Measurements from ENCODE around the gene HES7.

The HES7 gene

DNA sequence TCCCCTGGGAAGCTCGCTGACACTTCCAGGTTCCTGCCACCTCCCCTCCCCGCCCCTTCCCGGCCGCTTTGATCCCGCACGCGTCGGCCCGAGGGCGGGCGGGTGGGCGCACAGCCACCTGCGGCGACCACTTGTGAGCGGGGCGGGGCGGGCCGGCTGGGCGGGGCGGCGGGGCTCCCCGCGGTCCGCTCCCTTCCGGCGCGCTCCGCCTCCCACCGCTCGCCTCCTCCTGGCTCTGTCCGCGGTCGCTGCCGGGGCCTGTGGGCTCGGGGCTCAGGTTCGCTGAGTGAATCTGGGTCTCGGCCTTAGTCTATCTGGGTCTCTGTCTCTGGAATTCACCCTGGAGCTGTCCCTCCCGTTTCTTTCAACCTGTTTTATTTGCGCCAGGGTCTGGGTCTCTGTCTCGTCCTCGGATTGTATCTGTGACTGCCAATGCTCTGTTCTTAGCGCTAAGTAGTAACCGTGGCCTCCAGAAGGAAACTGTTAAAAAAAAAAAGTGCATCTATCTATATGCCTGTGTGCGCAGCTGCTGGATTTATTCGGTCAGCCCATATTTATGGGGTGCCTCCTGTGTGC lies 2.7 kb upstream of the HES7 start:
- TF ChIP-seq, protein P1, sequence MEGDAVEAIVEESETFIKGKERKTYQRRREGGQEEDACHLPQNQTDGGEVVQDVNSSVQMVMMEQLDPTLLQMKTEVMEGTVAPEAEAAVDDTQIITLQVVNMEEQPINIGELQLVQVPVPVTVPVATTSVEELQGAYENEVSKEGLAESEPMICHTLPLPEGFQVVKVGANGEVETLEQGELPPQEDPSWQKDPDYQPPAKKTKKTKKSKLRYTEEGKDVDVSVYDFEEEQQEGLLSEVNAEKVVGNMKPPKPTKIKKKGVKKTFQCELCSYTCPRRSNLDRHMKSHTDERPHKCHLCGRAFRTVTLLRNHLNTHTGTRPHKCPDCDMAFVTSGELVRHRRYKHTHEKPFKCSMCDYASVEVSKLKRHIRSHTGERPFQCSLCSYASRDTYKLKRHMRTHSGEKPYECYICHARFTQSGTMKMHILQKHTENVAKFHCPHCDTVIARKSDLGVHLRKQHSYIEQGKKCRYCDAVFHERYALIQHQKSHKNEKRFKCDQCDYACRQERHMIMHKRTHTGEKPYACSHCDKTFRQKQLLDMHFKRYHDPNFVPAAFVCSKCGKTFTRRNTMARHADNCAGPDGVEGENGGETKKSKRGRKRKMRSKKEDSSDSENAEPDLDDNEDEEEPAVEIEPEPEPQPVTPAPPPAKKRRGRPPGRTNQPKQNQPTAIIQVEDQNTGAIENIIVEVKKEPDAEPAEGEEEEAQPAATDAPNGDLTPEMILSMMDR (IDR thresholded peaks at IDR 0.05; ENCODE audit: low read depth, low read length), result no peak
- peak; percentile 37 to 42 for DNase-seq (ENCODE audit: low read depth in 2 of 2)

DNA sequence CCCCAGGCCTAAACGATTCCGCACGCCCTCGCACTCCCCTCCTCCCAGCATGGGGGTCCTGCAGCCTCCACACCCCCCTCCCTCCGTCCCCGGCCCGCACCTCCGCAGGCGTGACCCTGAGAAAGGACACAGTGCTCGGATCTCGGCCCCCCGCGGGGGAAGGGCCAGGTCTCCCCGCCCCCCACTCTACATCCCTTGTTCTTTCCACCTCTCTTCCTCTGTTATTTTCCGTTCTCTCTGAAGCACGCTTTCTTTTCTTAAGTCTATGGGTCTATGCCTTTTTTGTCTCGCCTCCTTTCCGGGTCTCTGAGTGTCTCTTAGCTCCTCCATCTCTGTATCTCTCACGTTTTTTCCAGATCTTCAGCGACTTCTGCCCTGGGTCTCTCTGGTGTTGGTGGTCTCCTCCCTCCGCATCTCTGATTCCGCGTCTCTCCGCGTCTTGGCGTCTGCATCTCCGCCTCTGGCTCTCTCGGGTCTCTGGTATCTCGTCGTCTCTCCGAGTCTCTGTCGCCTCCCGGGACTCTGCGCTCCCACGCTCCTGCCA lies 2.1 kb upstream of the HES7 start:
- H3K4me3 ChIP-seq (replicated peaks in 1 of 2; ENCODE audit: low read depth in 2 of 2, low read length in 2 of 2), result peak overlapping the region; percentile 67 to 68
- peak in 1 of 2 donors; percentile 33 for DNase-seq (ENCODE audit: low read depth in 2 of 2)
- TF ChIP-seq, protein P1 (IDR thresholded peaks at IDR 0.05; ENCODE audit: low read depth, low read length), result no peak

More for the DNA sequence above, 2.7 kb upstream of the HES7 start:
- peak overlapping the region; percentile 67 to 68 for H3K4me3 ChIP-seq (replicated peaks in 1 of 2; ENCODE audit: low read depth in 2 of 2, low read length in 2 of 2)

DNA sequence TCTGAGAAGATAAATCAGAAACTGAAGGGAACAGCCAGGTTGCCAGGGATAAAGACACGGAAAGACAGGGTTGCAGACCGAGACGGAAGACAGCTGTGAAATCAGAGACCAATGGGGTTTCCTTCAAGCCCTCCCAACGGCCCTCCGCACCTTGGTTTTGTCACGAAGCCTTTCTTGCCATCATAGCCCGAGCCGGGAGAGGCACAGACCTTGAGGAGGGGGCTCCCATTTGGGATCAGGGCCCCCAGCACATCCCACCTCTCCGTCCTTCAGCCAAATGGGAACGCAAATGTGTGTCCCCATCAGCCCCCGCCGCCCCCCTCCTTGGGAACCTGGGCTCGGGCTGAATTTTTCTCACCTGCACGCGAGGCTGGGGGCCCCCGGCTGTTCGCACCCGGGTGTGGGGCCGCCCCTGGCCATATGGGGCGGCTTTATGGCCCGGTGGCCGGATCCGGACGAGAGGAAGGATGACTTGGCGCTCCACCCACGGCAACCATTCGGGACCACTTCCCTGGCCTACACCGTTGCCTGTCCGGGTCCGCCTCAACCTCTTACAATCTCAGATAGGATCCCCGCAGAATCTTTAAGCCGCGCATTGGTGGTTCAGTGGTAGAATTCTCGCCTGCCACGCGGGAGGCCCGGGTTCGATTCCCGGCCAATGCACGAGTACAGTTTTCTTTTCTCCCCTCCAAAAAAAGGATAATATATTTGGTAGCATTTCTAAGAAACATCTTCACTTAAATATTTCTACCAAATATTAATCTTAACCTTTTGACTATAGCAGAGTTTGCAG lies 1.4 kb upstream of the HES7 start:
- TF ChIP-seq, protein P1 (IDR thresholded peaks at IDR 0.05; ENCODE audit: low read depth, low read length), result no peak
- DNase-seq (ENCODE audit: low read depth in 2 of 2), result peak; percentile 69 to 78
- peak overlapping the region; percentile 67 to 68 for H3K4me3 ChIP-seq (replicated peaks in 1 of 2; ENCODE audit: low read depth in 2 of 2, low read length in 2 of 2)

DNA sequence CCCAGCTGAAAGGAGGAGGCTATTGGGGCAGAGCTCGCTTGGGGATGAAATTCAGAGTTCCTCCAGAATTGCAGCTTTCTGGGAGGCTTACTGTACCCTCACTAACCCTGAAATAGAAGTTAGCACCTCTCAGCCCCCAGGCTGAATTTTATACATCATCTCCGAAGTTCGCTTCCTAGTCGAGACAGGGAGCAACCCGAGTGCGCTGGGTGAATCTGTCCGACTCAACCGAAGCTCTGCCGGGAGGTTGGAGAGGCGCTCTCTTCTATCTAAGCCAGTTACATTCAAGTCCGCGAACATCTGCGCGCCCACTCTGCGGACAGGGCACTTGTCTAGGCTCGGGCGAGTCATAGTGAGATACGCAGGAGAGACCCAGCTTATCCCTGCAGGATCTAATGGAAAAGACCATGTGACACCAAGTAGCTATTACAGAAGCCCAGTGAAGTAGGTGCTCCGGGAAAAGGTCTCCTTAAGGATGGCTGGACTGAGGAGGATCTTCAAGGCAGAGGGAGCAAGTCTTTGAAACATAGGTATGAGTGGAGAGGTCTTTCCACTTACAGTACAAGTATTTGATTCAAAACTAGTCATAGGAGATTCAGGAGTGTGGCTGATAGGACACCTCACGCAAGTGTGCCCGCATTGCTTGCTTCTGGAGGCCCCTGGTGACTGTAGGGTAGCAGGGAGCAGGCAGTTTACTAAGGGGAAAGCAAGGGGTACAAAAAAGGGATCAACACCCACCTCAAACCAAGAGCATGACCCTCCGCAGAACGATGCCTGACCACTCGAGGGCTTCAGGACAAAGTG lies 646 bp upstream of the HES7 start:
- peak; percentile 27 to 33 for DNase-seq (ENCODE audit: low read depth in 2 of 2)
- peak overlapping the region; percentile 53 to 70 for H3K4me3 ChIP-seq (replicated peaks in 1 of 2; ENCODE audit: low read depth in 2 of 2, low read length in 2 of 2)
- TF ChIP-seq, protein P1 (IDR thresholded peaks at IDR 0.05; ENCODE audit: low read depth, low read length), result no peak

DNA sequence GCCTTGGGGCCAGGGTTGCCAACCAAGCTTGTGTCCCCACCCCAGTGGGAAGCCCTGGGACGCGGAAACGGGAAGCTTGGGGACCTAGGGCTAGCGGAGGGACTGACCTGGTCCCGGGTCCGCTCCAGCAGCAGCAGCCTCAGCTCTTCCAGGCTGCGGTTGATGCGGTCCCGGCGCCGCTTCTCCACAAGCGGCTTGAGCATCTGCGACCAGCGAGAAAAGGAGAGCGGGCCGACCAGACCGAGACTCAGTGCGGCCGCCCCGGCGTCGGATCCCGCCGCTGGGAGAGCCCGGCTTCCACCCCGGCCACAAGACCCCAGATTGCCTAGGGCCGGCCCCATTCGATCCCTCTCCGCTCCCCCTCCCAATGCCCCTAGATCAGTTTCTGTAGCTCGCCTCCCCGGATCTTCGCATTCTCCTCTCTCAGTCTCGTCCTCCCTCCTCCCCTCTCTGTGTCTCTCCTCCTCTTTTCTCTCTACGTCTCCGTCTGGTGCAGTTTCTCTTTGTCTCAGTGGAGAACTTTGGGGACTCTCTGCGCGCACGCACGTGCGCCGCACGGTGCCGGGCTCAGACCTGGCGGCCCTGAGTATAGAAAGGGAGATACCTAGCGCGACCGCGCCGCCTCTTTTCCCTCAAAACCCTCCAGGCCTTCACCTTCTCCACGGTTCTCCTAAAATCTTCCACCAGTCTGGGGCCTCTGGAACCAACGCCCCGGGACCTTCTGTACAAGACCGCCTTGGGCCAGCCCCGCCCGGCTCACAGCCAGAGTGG lies 797 bp downstream of the HES7 start:
- H3K4me3 ChIP-seq (replicated peaks in 1 of 2; ENCODE audit: low read depth in 2 of 2, low read length in 2 of 2), result peak overlapping the region; percentile 53 to 70
- TF ChIP-seq, protein P1 (IDR thresholded peaks at IDR 0.05; ENCODE audit: low read depth, low read length), result no peak
- DNase-seq (ENCODE audit: low read depth in 2 of 2), result peak; percentile 34 to 43

DNA sequence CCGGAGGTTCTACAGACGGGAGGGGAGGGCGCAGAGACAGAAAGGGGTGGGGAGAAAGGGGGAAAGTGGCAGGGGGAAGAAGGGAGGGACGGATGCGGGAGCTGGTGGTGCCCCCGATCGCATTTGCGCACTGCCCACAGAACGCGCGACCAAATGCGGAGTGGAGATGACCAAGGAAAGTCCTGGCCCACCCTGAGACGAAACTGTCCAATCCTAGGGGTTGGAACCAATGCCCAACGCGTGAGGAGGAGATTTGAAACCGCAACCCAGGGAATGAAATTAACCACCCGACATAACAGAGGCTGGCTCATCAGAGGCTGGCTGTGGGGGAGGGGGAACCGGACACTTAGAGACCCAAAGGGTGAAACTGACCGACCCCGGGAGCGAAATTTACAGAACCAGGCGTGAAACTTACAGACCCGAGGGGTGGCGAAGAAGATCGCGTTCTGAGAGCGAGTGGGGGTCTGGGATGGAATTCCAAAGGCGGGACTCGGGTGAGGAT lies 1.4 kb downstream of the HES7 start:
- DNase-seq (ENCODE audit: low read depth in 2 of 2), result peak; percentile 40 to 54
- TF ChIP-seq, protein P1 (IDR thresholded peaks at IDR 0.05; ENCODE audit: low read depth, low read length), result no peak
- H3K4me3 ChIP-seq (replicated peaks in 1 of 2; ENCODE audit: low read depth in 2 of 2, low read length in 2 of 2), result peak overlapping the region; percentile 53 to 70
